HG02798 (cell line): ENCODE results near the gene PCDHGC5.

Source experiments
- ATAC-seq: cut with Tn5 transposase; IDR thresholded peaks from one replicate; pipeline ENCODE4 v1.9.1; 2021; ENCODE audit warnings: mild to moderate bottlenecking; ENCODE audit not compliant: unreplicated experiment, poor library complexity

Gene PCDHGC5

GRCh38 chr5:141527426-141527825 lies 38.5 kb downstream of the PCDHGC5 start:
- ATAC-seq: no peak

- ATAC-seq: no peak
These were observed 39.6 kb downstream of the PCDHGC5 start for GRCh38 chr5:141528291-141528984.

- ATAC-seq: peak; percentile 51
These were observed 40.1 kb downstream of the PCDHGC5 start for GRCh38 chr5:141529002-141529401.

GRCh38 chr5:141529873-141530272 lies 41.0 kb downstream of the PCDHGC5 start:
- ATAC-seq: peak; percentile 30

GRCh38 chr5:141532726-141533125 lies 43.8 kb downstream of the PCDHGC5 start:
- ATAC-seq: no peak

GRCh38 chr5:141533897-141534296 lies 45.0 kb downstream of the PCDHGC5 start:
- no peak for ATAC-seq

- no peak for ATAC-seq
These were observed 45.8 kb downstream of the PCDHGC5 start for GRCh38 chr5:141534492-141535213.
